ENCODE data around the gene RPL10.

- no peak for TF ChIP-seq CTCF (IDR thresholded peaks at IDR 0.05 in 4 of 5, conservative IDR thresholded peaks at IDR 0.05 in 1 of 5)
- no peak for TF ChIP-seq POLR2A (IDR thresholded peaks at IDR 0.05)
These were observed 3.0 kb downstream of the RPL10 start for GRCh38 chrX:154401045-154401799.
